HG03280 (cell line): ENCODE data around the gene FKBP1A.

Experiments used
- ATAC-seq: cut with Tn5 transposase; IDR thresholded peaks from one replicate; pipeline ENCODE4 v1.9.1; 2021; ENCODE audit warnings: mild to moderate bottlenecking, moderate library complexity; ENCODE audit not compliant: unreplicated experiment

FKBP1A gene

GRCh38 chr20:1388253-1388652 lies 4.6 kb downstream of the FKBP1A start:
- ATAC-seq = no peak

- ATAC-seq = no peak
These were observed 6.5 kb downstream of the FKBP1A start for GRCh38 chr20:1386323-1386722.

- ATAC-seq = no peak
These were observed 9.0 kb downstream of the FKBP1A start for GRCh38 chr20:1383623-1384404.

- ATAC-seq = no peak
These were observed 10.2 kb downstream of the FKBP1A start for GRCh38 chr20:1382670-1383069.

- no peak for ATAC-seq
These were observed 10.9 kb downstream of the FKBP1A start for GRCh38 chr20:1381753-1382591.

GRCh38 chr20:1378735-1379125 lies 14.1 kb downstream of the FKBP1A start:
- no peak for ATAC-seq

GRCh38 chr20:1377984-1378734 lies 14.7 kb downstream of the FKBP1A start:
- no peak for ATAC-seq

- ATAC-seq = no peak
These were observed 15.4 kb downstream of the FKBP1A start for GRCh38 chr20:1377341-1377871.

- ATAC-seq = no peak
These were observed 16.2 kb downstream of the FKBP1A start for GRCh38 chr20:1376408-1377270.

- no peak for ATAC-seq
These were observed 16.8 kb downstream of the FKBP1A start for GRCh38 chr20:1376007-1376406.

- no peak for ATAC-seq
These were observed 17.3 kb downstream of the FKBP1A start for GRCh38 chr20:1375515-1375914.

GRCh38 chr20:1374246-1374645 lies 18.6 kb downstream of the FKBP1A start:
- no peak for ATAC-seq

- ATAC-seq = no peak
These were observed 19.2 kb downstream of the FKBP1A start for GRCh38 chr20:1373614-1374013.

- no peak for ATAC-seq
These were observed 19.8 kb downstream of the FKBP1A start for GRCh38 chr20:1373036-1373435.

- no peak for ATAC-seq
These were observed 20.9 kb downstream of the FKBP1A start for GRCh38 chr20:1371830-1372539.

GRCh38 chr20:1371202-1371782 lies 21.6 kb downstream of the FKBP1A start:
- ATAC-seq = no peak

- ATAC-seq = no peak
These were observed 22.2 kb downstream of the FKBP1A start for GRCh38 chr20:1370548-1371110.

- ATAC-seq = no peak
These were observed 22.9 kb downstream of the FKBP1A start for GRCh38 chr20:1369970-1370369.
